Suppressor macrophage treated with lipopolysaccharide for 4 hours (primary cell): ENCODE results near the gene NUTF2.
"Not testable (repeated sequence)": the region's sequence is repeated elsewhere in the genome, so short reads cannot be mapped to it uniquely, and the experiment has no call there.

ENCODE experiments used
- DNase-seq: peaks from one replicate; pipeline ENCODE4 v3.0.0-alpha.2; 2020

The NUTF2 gene

GRCh38 chr16:67846320-67847063, at the start of gene NUTF2:
Gene NUTF2, plus strand, starts transcription at chr16:67846933. Its CDS starts 18,198 bp downstream, at chr16:67865131.
- DNase-seq = peak; percentile 96

- DNase-seq = peak; percentile 58
These were observed 46.3 kb upstream of the NUTF2 start for GRCh38 chr16:67800338-67800926.

- no peak for DNase-seq
These were observed 45.5 kb upstream of the NUTF2 start for GRCh38 chr16:67801241-67801640.

GRCh38 chr16:67801883-67802282, 44.9 kb upstream of the NUTF2 start:
- DNase-seq = no peak

GRCh38 chr16:67803894-67804293, 42.8 kb upstream of the NUTF2 start:
- DNase-seq = peak; percentile 53

- peak; percentile 7 for DNase-seq
These were observed 41.7 kb upstream of the NUTF2 start for GRCh38 chr16:67804853-67805542.

GRCh38 chr16:67805718-67806427, 40.9 kb upstream of the NUTF2 start:
- DNase-seq = peak; percentile 2

- peak; percentile 99 for DNase-seq
These were observed 40.1 kb upstream of the NUTF2 start, which contains the start of the genes RANBP10 and TSNAXIP1 for GRCh38 chr16:67806428-67807147. Gene RANBP10, minus strand, starts transcription at chr16:67806560. Its CDS starts 24 bp downstream, at chr16:67806536. Gene TSNAXIP1, plus strand, starts transcription at chr16:67806889. Its CDS starts 261 bp downstream, at chr16:67807150.

GRCh38 chr16:67807148-67807682, 39.5 kb upstream of the NUTF2 start:
- no peak for DNase-seq

GRCh38 chr16:67811899-67812298, 34.8 kb upstream of the NUTF2 start:
- DNase-seq = no peak

GRCh38 chr16:67814567-67814966, 32.2 kb upstream of the NUTF2 start:
- no peak for DNase-seq

- DNase-seq = no peak
These were observed 26.0 kb upstream of the NUTF2 start for GRCh38 chr16:67820608-67821259.

- no peak for DNase-seq
These were observed 24.2 kb upstream of the NUTF2 start for GRCh38 chr16:67822511-67822910.

GRCh38 chr16:67825119-67825518, 21.6 kb upstream of the NUTF2 start:
- no peak for DNase-seq

GRCh38 chr16:67825906-67826305, 20.8 kb upstream of the NUTF2 start:
- DNase-seq = no peak

- no peak for DNase-seq
These were observed 18.1 kb upstream of the NUTF2 start for GRCh38 chr16:67828651-67829050.

- peak; percentile 22 for DNase-seq
These were observed 13.7 kb upstream of the NUTF2 start for GRCh38 chr16:67833030-67833414.

- DNase-seq = peak; percentile 95
These were observed 13.1 kb upstream of the NUTF2 start for GRCh38 chr16:67833415-67834241.

GRCh38 chr16:67834242-67834614, 12.5 kb upstream of the NUTF2 start:
- DNase-seq = no peak

- not testable (repeated sequence) for DNase-seq
These were observed 9.5 kb upstream of the NUTF2 start for GRCh38 chr16:67837190-67837589.

GRCh38 chr16:67837811-67838210, 8.9 kb upstream of the NUTF2 start:
- no peak for DNase-seq
